ENCODE measurements around the gene MAIP1.

GRCh38 chr2:199946196-199946595 is 9.2 kb upstream of the MAIP1 start:
- TF ChIP-seq HMGA2 (CRISPR knock-in tag; IDR thresholded peaks at IDR 0.05): no peak
- TF ChIP-seq IRF1 (CRISPR knock-in tag; IDR thresholded peaks at IDR 0.05): no peak
- TF ChIP-seq CTCF (IDR thresholded peaks at IDR 0.05): no peak
- TF ChIP-seq USF2 (CRISPR knock-in tag; IDR thresholded peaks at IDR 0.05): no peak
- no peak for TF ChIP-seq NR3C1 (CRISPR knock-in tag; conservative IDR thresholded peaks at IDR 0.05; ENCODE audit: low read depth)
- TF ChIP-seq CREB1 (CRISPR knock-in tag; IDR thresholded peaks at IDR 0.05): no peak
- no peak for TF ChIP-seq USF1 (CRISPR knock-in tag; IDR thresholded peaks at IDR 0.05)
- TF ChIP-seq TEAD4 (CRISPR knock-in tag; IDR thresholded peaks at IDR 0.05): no peak
- no peak for TF ChIP-seq ATF2 (CRISPR knock-in tag; IDR thresholded peaks at IDR 0.05; ENCODE audit: borderline replicate concordance, low read depth)
- TF ChIP-seq FOXJ3 (CRISPR knock-in tag; IDR thresholded peaks at IDR 0.05; ENCODE audit: borderline replicate concordance): no peak
- TF ChIP-seq MAX (CRISPR knock-in tag; IDR thresholded peaks at IDR 0.05): no peak

Data from WTC11 (cell line).